DMS153 treated with DMSO at 0.1 percent for 48 hours (cell line): ENCODE data around the gene PELI2.

ENCODE experiments used
- DNase-seq: peaks from one replicate; lab custom pipeline; 2025; ENCODE audit not compliant: unreplicated experiment; lab: John Stamatoyannopoulos, UW

The PELI2 gene

GRCh38 chr14:56289155-56289554 is 170.9 kb downstream of the PELI2 start:
- no peak for DNase-seq

GRCh38 chr14:56290195-56290594 is 172.0 kb downstream of the PELI2 start:
- no peak for DNase-seq

GRCh38 chr14:56292970-56293369 is 174.8 kb downstream of the PELI2 start:
- no peak for DNase-seq

DNA sequence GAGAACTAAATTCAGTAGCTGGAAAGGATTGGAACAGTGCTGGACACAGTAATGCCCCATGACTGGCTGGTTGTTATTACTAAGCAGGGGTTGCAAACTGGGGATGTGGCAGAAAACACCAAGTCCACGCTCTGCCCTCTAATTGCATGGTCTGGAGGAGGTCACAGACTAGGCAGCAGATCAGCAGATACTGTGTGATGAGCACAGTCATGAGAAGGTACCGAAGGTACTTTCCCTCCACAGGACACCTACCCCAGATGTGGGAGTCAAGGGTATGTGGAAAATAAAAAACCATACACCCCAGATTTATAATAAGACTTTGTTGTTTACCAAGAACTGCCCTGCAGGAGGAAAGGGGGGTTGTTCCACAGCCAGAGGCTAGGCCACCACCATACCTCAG is 175.3 kb downstream of the PELI2 start:
- no peak for DNase-seq

GRCh38 chr14:56294128-56294527 is 175.9 kb downstream of the PELI2 start:
- no peak for DNase-seq

DNA sequence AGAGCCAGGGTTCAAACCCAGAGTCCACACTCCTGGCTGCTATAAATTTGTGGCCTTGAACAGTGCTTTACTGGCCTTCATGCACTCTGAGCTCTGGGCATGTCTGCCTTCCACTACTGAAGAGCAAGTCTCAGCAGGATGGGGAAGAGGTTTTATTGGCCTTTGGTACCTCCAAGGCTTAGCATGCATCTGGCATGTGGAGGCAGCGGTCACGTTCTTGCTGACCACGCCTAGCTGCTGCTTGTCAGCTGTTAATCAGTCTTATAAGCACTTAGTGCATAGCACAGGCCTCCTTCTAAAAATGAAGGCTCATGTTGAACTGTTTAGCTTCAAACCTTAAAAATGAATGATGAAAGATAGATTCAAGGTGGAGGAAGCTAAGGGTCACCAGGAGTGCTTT is 177.5 kb downstream of the PELI2 start:
- no peak for DNase-seq

DNA sequence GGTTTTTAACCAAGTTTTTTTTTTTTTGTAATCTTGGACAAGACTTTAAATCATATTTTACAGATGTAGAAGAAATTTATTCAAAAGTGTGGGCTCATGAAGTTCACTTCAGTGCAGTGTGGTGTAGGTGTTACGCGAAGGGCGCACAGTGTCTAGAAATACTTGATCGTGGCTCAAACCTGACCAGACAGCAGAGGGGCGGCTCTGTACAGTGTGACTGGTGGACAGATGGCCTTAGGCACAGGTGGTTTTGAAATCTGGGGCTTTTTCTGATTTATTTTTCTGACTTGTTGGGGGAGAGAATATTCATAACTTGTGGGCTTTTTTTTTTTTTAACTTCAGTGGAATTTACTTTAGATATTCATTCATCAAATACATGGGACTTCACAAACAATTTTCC is 179.2 kb downstream of the PELI2 start:
- no peak for DNase-seq

GRCh38 chr14:56299306-56299984 is 181.2 kb downstream of the PELI2 start:
- no peak for DNase-seq

DNA sequence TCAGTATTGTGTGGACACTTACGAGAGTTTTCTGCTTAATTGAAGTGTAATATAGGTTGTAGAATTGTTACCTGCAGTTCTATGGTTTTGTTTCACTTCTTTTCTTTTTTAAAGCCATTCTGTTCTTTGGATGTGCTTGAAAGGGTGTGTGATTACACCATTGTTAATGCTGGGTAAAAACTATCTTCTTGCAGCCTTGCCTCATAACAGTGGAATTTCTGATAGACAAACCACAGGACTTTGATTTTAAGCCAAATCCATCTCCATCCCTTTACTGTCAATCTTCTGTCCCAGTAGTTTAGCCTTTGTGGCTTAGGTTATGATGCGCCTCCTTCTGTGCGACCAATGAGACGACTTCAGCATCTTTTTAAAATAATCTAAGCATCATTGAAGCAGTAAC is 182.3 kb downstream of the PELI2 start:
- DNase-seq, result no peak

DNA sequence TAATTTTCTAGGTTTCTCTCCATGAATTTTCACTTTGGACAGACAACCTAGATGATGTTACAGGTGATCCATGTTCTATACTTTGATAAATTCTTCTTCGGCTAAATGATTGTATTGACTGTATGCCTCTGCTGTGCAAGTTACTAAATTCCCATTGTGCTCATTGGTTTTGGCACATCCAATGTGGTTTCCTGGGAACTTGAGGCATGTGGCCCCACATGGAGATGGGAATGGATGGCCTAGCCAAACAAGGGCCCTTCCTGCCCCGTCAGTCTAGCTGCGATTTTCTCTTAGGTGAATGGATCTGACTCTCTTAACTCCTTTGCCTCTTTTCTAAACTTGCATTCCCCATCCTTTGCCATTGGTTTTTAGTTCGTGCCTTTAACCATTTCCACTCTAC is 186.2 kb downstream of the PELI2 start:
- no peak for DNase-seq

DNA sequence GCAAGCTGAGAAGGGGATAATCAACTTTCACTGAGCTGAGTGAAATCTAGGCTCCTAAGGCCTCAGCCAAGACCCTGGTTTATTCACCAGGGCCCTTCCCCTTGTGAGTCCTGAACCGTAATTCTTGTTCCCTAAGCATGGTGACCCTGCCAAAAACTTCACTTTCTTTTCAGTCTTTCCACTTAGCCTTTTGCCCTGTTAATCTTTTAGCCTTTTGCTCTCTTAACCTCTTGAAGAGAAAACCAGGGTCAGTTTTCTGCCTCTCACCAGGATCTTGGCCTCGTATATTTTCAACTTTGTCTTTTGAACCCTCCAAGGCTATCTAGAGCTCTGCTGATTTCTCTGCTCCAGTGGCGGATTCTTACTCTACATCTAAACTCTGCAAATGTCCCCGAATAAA is 191.0 kb downstream of the PELI2 start:
- DNase-seq, result no peak

DNA sequence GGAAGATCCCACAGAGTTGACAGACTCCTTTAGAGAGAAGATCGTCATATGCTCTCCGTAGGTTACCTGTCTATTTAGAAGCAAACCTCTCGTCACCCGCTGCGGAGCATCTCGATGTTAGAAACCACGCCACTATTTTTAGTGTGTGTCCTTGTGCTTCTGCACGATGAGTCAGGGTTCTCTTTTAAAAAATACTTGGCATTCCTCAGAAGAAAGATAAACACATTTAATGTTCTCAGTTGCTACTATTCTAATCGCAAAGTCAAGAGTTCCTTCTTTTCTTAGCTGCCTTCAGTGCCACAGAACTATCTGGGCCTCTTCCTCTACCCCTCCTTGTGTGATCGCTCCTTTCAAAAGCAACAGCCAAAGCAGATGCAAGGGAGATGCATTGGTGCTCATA is 192.4 kb downstream of the PELI2 start:
- no peak for DNase-seq

- no peak for DNase-seq
Measured at GRCh38 chr14:56313789-56314188, 195.6 kb downstream of the PELI2 start.

GRCh38 chr14:56318393-56319115 is 200.3 kb downstream of the PELI2 start:
- no peak for DNase-seq

DNA sequence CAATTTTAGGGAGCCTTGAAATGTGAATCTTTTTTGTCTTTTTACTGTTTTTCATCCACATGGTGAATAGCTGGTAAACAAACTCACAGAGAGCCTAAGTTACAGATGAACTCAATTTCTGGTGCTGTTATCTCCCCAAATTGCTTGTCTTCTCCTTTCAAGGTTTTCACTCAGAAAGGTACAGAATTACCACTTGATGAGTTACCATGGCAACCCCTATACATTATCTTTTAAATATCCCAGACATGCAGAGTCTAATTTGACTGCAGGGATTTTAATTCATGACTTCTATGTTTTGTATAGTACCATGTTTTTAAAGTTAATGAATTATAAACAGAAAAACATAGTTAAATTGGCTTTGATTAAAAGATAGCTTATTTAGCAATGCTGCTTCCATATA is 203.7 kb downstream of the PELI2 start:
- DNase-seq, result no peak

DNA sequence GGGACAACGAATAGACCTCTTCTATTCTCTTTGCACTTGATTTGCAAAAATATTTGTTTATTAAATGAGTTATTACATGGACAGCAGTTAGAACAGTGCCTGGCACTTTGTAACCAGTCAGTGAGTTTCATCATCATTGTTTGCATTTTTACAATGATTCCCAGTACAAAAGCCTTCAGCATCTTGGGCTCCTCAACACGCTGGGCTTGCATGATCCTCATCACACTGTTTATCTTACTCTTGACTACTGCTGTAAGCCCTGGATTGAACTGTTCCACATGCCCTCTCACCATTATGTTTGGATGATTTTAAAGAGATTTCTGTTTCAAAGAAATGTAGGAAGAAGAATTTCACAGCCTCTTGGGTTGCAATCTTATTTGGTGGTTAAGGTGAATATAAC is 204.3 kb downstream of the PELI2 start:
- no peak for DNase-seq

- no peak for DNase-seq
Measured at GRCh38 chr14:56324454-56324853, 206.2 kb downstream of the PELI2 start.

DNA sequence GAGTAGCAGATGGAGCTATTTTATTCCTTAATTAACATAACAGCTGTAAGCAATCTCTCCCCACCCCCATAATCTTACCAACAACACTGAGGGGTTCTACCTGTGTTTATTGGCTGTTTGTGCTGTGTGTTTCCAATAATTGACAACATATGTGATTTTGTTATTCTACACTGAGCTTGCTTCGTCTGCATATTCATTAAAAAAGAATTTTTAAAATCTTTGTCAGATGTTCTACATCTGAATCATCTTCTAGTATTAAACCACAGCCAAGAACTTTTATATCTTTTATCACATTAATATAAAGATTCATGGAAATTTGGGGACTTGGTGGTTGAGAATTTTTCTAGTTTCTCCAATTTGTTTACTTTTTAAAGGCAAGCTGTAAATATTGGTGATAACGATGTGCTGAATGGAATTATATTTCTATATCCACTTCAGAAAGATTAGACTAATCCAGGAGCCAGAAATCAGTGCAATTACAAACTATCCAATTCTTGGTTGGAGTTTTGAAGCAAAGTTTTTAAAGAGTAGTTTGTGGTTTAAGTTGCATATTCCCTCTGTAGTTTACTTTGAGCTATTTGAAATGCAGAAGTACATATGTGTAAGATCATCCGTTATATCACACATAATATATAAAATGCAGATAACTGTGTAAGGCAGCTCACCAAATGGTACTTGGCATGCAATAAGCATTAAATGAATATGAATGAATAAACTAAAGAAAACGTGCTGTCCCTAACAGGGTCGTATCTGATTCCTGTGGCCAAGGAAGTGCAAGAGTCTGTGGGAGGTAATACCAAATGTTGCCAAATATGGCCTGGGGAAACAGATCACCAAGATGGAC is 206.9 kb downstream of the PELI2 start:
- no peak for DNase-seq

DNA sequence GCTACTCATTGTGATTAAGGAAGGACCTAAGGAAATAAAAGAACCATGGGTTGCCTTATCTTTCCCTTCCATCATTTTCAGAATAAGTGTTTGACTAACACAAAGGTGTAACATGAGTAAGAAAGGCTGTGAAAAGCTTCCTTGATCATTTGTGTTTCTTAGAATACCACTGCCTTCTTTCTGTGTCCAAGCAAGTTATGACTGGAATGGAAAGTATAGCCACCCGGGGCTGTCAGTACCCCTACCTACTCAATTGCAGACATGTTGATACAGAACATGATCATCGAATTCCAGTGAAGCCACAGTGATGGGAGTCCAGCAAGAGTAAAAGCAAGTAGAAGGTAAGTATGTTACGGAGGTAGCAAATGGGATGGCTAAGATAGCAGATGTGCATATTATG is 209.8 kb downstream of the PELI2 start:
- DNase-seq, result no peak

DNA sequence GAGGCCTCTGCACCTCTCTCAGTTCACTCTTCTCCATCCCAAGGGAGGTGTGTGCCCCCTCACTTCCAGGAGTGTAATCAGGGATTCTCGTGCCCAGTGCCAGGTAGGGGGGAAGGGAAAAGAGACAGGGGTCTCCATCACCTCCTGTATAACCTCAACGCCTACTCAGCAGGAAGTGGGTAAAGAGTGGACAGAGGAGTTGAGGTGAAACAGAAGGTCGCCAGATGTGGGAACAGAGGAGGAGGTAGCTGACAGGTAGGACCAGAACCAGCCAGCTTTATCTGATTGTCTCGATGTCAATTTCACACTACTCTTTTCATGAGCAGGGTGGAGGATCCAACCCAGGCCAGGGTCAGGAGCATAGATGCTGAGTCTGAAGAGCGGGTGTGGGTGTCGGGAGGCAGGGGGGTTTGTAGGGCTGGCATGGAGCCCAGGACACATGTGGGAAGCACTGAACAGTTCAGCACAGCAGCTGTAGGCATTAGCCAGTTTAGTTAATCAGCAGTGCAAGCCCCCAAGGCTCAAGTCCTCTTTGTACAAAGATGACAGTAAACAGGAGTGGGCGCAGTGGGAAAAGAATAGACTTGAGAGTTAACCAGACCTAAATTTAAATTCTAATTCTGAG is 213.5 kb downstream of the PELI2 start:
- peak; percentile 25 for DNase-seq
